GM12878 (cell line): ENCODE measurements around the gene GDI2. TPM values are rescaled to one million over a fixed set of nuclear protein-coding genes. Genes with fewer than 3 reads are reported as not detected.

Experiments used
- ATAC-seq: fragments of 200-7000 bp; cut with Tn5 transposase; 3 replicates; pipeline ENCODE4 v1.9.1; 2020; ENCODE audit warnings: mild to moderate bottlenecking, moderate library complexity
- BruUV-seq: library from RNA; stranded (reverse); fragments of 400-500 nt; replicated peaks from 2 replicates; lab custom pipeline; 2021; lab: Mats Ljungman, UMichigan
- CTCF ChIA-PET: fragments of 300-600 bp; sonication (Branson Sonifier 250); formaldehyde crosslinking; extraction: SDS; loops from one replicate; lab custom pipeline; 2021; ENCODE audit warnings: inconsistent platforms; lab: Yijun Ruan, JAX
- POLR2A ChIA-PET: fragments of 350-600 bp; formaldehyde crosslinking; extraction: SDS; loops from one replicate; lab custom pipeline; 2021; ENCODE audit warnings: inconsistent platforms; lab: Charles Lee
- RAD21 ChIA-PET: fragments of 300-600 bp; sonication (Branson Sonifier 250); formaldehyde crosslinking; loops from one replicate; lab custom pipeline; 2023; ENCODE audit warnings: antibody characterized with exemption; ENCODE audit not compliant: unreplicated experiment; lab: Charles Lee
- SMC1A ChIA-PET: fragments of 300-600 bp; sonication (Branson Sonifier 250); formaldehyde crosslinking; loops from one replicate; lab custom pipeline; 2023; ENCODE audit not compliant: unreplicated experiment, uncharacterized antibody; lab: Charles Lee
- DNase-seq: peaks from one replicate; pipeline ENCODE4 v3.0.0-alpha.2; 2011; ENCODE audit warnings: low read depth, low spot score
- FAIRE-seq: peaks from 3 replicates; lab custom pipeline; 2011; peaks lifted over from hg19 to GRCh38; lab: Jason Lieb, UNC
- H2AFZ ChIP-seq: 2 replicates; pipeline ENCODE4 v1.6.0; 2011; ENCODE audit warnings: low read depth, low read length, control low read depth; ENCODE audit not compliant: control insufficient read depth
- H3K27ac ChIP-seq: 2 replicates; pipeline ENCODE4 v1.5.1; 2011; ENCODE audit warnings: control low read depth; ENCODE audit not compliant: control insufficient read depth, insufficient read depth
- H3K27me3 ChIP-seq, 2 experiments: replicated peaks in 1 of 2; 2 replicates each; pipeline versions ENCODE4 v1.6.0 to v1.6.1; 2011; ENCODE audit warnings: low read length in 1 of 2; ENCODE audit not compliant: control insufficient read depth in 2 of 2, insufficient read depth in 2 of 2
- H3K36me3 ChIP-seq, 2 experiments: 2 replicates each; pipeline ENCODE4 v1.5.1; 2011; ENCODE audit warnings: low read length in 1 of 2; ENCODE audit not compliant: control insufficient read depth in 2 of 2, insufficient read depth in 2 of 2
- H3K4me1 ChIP-seq: 2 replicates; pipeline ENCODE4 v1.6.1; 2011; ENCODE audit warnings: mild to moderate bottlenecking, low read length, moderate library complexity, mixed read lengths; ENCODE audit not compliant: control insufficient read depth, insufficient read depth
- H3K4me2 ChIP-seq: 2 replicates; pipeline ENCODE4 v1.6.0; 2011; ENCODE audit warnings: control low read depth; ENCODE audit not compliant: control insufficient read depth, insufficient read depth
- H3K4me3 ChIP-seq: fragments of 200-600 bp; sonication (generic); 2 replicates; pipeline ENCODE4 v1.5.1; 2016
- H3K79me2 ChIP-seq: 2 replicates; pipeline ENCODE4 v1.6.0; 2011; ENCODE audit warnings: low read length; ENCODE audit not compliant: control insufficient read depth, insufficient read depth
- H3K9ac ChIP-seq: 2 replicates; pipeline ENCODE4 v1.8.0; 2011; ENCODE audit warnings: low read length, control low read depth, mixed read lengths; ENCODE audit not compliant: control insufficient read depth, insufficient read depth
- H3K9me3 ChIP-seq: replicated peaks from 3 replicates; pipeline ENCODE4 v1.5.1; 2011; ENCODE audit warnings: mild to moderate bottlenecking, low read length; ENCODE audit not compliant: control insufficient read depth, insufficient read depth
- H4K20me1 ChIP-seq: 2 replicates; pipeline ENCODE4 v1.6.0; 2011; ENCODE audit not compliant: control insufficient read depth, insufficient read depth
- CBFB ChIP-seq: IDR thresholded peaks from 2 replicates; pipeline ENCODE4 v1.6.1; 2016; ENCODE audit warnings: antibody characterized with exemption, low read depth
- HDAC2 ChIP-seq: fragments of 200-600 bp; sonication (generic); IDR thresholded peaks from 2 replicates; pipeline ENCODE4 v1.6.1; 2017
- IKZF1 ChIP-seq: fragments of 450-650 bp; conservative IDR thresholded peaks from 2 replicates; pipeline ENCODE4 v1.6.1; 2017; ENCODE audit warnings: antibody characterized with exemption, mild to moderate bottlenecking
- IRF3 ChIP-seq: fragments of 450-650 bp; IDR thresholded peaks from 2 replicates; pipeline ENCODE4 v1.6.1; 2014; ENCODE audit warnings: mild to moderate bottlenecking
- NFYA ChIP-seq: IDR thresholded peaks from 2 replicates; pipeline ENCODE4 v1.6.1; 2011; ENCODE audit warnings: low read depth, mild to moderate bottlenecking, low read length, improper control_type of control experiment, borderline replicate concordance
- NR2F1 ChIP-seq: fragments of 450-650 bp; conservative IDR thresholded peaks from 2 replicates; pipeline ENCODE4 v1.6.1; 2017; ENCODE audit warnings: mild to moderate bottlenecking
- SIX5 ChIP-seq: IDR thresholded peaks from 2 replicates; pipeline ENCODE4 v1.6.1; 2011; ENCODE audit warnings: mild to moderate bottlenecking, low read depth, low read length, moderate library complexity; ENCODE audit not compliant: severe bottlenecking
- TAF1 ChIP-seq: IDR thresholded peaks from 2 replicates; pipeline ENCODE4 v1.6.1; 2011; ENCODE audit warnings: mild to moderate bottlenecking, low read depth, low read length, borderline replicate concordance
- ZBTB11 ChIP-seq: fragments of 450-650 bp; formaldehyde crosslinking; IDR thresholded peaks from 2 replicates; pipeline ENCODE4 v1.5.0; 2022; ENCODE audit warnings: mild to moderate bottlenecking, missing genetic modification characterization
- ZZZ3 ChIP-seq: IDR thresholded peaks from 2 replicates; pipeline ENCODE4 v1.6.1; 2011; ENCODE audit warnings: low read depth; ENCODE audit not compliant: control insufficient read depth, insufficient read length
- WGBS: methylation state at CpG from one replicate; pipeline ENCODE4 v1.1.6; 2016; ENCODE audit warnings: low lambda C conversion rate; ENCODE audit not compliant: insufficient replicate concordance, insufficient coverage; ENCODE audit errors: missing lambda C conversion rate; 5-methylcytosine and 5-hydroxymethylcytosine counted together
- in situ Hi-C: fragments of 300-500 bp; cut with MboI; formaldehyde crosslinking; loops from 9 replicates; pipeline ENCODE4 v1.14.3; 2018; ENCODE audit warnings: mixed read lengths
- intact Hi-C: fragments of 100-400 bp; cut with micrococcal nuclease; formaldehyde crosslinking; loops from one replicate; pipeline ENCODE4 v1.14.2; 2022; ENCODE audit not compliant: unreplicated experiment
- polyA plus RNA-seq, 11 experiments: library from polyadenylated mRNA; depleted of rRNA in 4 of 11; unstranded in 6 of 11; stranded (reverse) in 5 of 11; fragments of >200 nt; fragmentation: Nextera tagmentation in 4 of 11; fragmentation: Illumina TruSeq in 1 of 11; extraction: Ambion mirVana in 4 of 11; extraction: Trizol in 1 of 11; gene quantifications; 1 replicate in 1 of 11; 2 replicates in 10 of 11; pipeline versions ENCODE4 v1.2.1 to v1.2.3, GENCODE V29; 2011 to 2016; ENCODE audit warnings: inconsistent platforms in 2 of 11, missing spikeins in 2 of 11, low read depth in 1 of 11
- total RNA-seq, 4 experiments: library from RNA; depleted of rRNA in 3 of 4; stranded (reverse); fragments of >200 nt in 3 of 4; fragmentation: Illumina TruSeq in 1 of 4; extraction: Trizol in 1 of 4; gene quantifications; 2 replicates each; pipeline versions ENCODE4 v1.2.1 to v1.2.3, GENCODE V29; 2013 to 2021

Gene GDI2
- total and polyA plus RNA-seq, 10 of the 15 experiments (the other 5 are each of a cell fraction or from before 2014, with no cell fraction given): 261 to 395 (median 276) TPM

- ChIA-PET SMC1A (interaction anchor here (0.8 kb wide), 1 partner anchor 9 kb away, joined by 4 read pairs; no protein-coding TSS in a partner anchor), CTCF (no interaction called here), RAD21 (no interaction called here), POLR2A (interaction anchor here (0.6 kb wide), 1 partner anchor 17 kb away, joined by 4 read pairs; no protein-coding TSS in a partner anchor)
- no peaks in the 10 kb centered on the region for H3K9me3 ChIP-seq
- DNase-seq: no peak
- H3K79me2 ChIP-seq: no peaks in the 10 kb centered on the region
- H3K9ac ChIP-seq: no peak overlapping the region
- TF ChIP-seq NFYA (no peak), ZZZ3 (no peak), SIX5 (no peak), TAF1 (no peak)
- no peaks in the 10 kb centered on the region; a peak in 1 of 4 replicates for H3K27me3 ChIP-seq
- intact Hi-C loops: no loop called here
- in situ Hi-C loops: no loop called here
- H3K4me3 ChIP-seq: no peak overlapping the region
- no peak for FAIRE-seq
- no peaks in the 10 kb centered on the region for H4K20me1 ChIP-seq
- H3K27ac ChIP-seq: no peak overlapping the region
- BruUV-seq: no TSS peak
- H2AFZ ChIP-seq: no peak overlapping the region
- H3K4me1 ChIP-seq: peaks cover 11% of the 10 kb centered on the region
- H3K4me2 ChIP-seq: no peak overlapping the region
- WGBS: 82% methylated on average over 15 of the region's 15 CpGs
- no peaks in the 10 kb centered on the region for H3K36me3 ChIP-seq
- no peak for ATAC-seq
These were observed 22.3 kb upstream of the GDI2 start for GRCh38 chr10:5835446-5836095.

GRCh38 chr10:5833814-5834213 lies 20.6 kb upstream of the GDI2 start:
- H3K4me3 ChIP-seq: no peak overlapping the region
- no peak overlapping the region for H3K9ac ChIP-seq
- no peaks in the 10 kb centered on the region for H4K20me1 ChIP-seq
- POLR2A ChIA-PET: interaction anchor here (1.3 kb wide), 1 partner anchor 10 kb away, joined by 3 read pairs; no protein-coding TSS in a partner anchor
- no peak for FAIRE-seq
- CTCF ChIA-PET: interaction anchor here (0.9 to 1.1 kb wide), 2 partner anchors 10 to 41 kb away, joined by 3 to 5 read pairs; no protein-coding TSS in a partner anchor
- no peaks in the 10 kb centered on the region; a peak in 1 of 4 replicates for H3K27me3 ChIP-seq
- DNase-seq: no peak
- ATAC-seq: no peak
- no peaks in the 10 kb centered on the region for H3K79me2 ChIP-seq
- in situ Hi-C loops (no loop called here), intact Hi-C loops (no loop called here)
- no peaks in the 10 kb centered on the region for H3K36me3 ChIP-seq
- no peaks in the 10 kb centered on the region for H3K9me3 ChIP-seq
- no TSS peak for BruUV-seq
- H3K4me2 ChIP-seq: no peak overlapping the region
- H2AFZ ChIP-seq: no peak overlapping the region
- 24% methylated on average over 6 of the region's 6 CpGs for WGBS
- RAD21 ChIA-PET: interaction anchor here (1.5 kb wide), 1 partner anchor 10 kb away, joined by 4 read pairs; no protein-coding TSS in a partner anchor
- no peaks in the 10 kb centered on the region for H3K4me1 ChIP-seq
- no peak overlapping the region for H3K27ac ChIP-seq
- SMC1A ChIA-PET: interaction anchor here (0.8 to 1.7 kb wide), 2 partner anchors 14 to 29 kb away, joined by 4 read pairs; no protein-coding TSS in a partner anchor
- TF ChIP-seq HDAC2 (no peak), NR2F1 (no peak), CBFB (no peak), ZBTB11 (no peak), IKZF1 (no peak), IRF3 (no peak)
